Right lobe of liver (tissue), 4 donors: ENCODE measurements around the gene KEL.
A peak's percentile ranks its signal among the peaks of the same experiment; 100 is the strongest.

Experiments
- CTCF ChIP-seq, 4 donors: fragments of 200-600 bp in 3 of 4; fragments of 450-650 bp in 1 of 4; IDR thresholded peaks; one replicate each; pipeline versions ENCODE4 v1.5.1 to v1.8.0; 2016 to 2022; ENCODE audit warnings: antibody characterized with exemption in 4 of 4, mild to moderate bottlenecking in 2 of 4
- POLR2A ChIP-seq: fragments of 450-650 bp; IDR thresholded peaks from one replicate; pipeline ENCODE4 v1.6.1; 2017; ENCODE audit warnings: antibody characterized with exemption, mild to moderate bottlenecking
- donor health status: DM: no; HTN: no; CAD: no.
- donor health status: DM: no; HTN: no; CAD: no.
- donor health status: DM: no; HTN: yes; CAD: no.

- TF ChIP-seq CTCF (IDR thresholded peaks at IDR 0.05) (peak in 3 of 4 donors; percentile 8 to 32 (median 26)), POLR2A (no peak)
These were observed 39.9 kb upstream of the KEL start for GRCh38 chr7:143002106-143002505.
